Endometrial microvascular endothelial cells (primary cell): ENCODE results near the gene CPEB4. TPM values are rescaled to one million over a fixed set of nuclear protein-coding genes. Genes with fewer than 3 reads are reported as not detected.

Experiments
- in situ Hi-C: cut with HindIII; loops from 2 replicates; pipeline ENCODE4 v1.10.0; 2017; ENCODE audit warnings: low sequenced_read_pairs, low pct_unique_long_range_greater_than_20kb; ENCODE audit errors: inconsistent ontology term
- total RNA-seq: library from RNA; depleted of rRNA; stranded (reverse); fragments of >200 nt; gene quantifications from one replicate; pipeline ENCODE4 v1.2.3, GENCODE V29; 2015; ENCODE audit errors: inconsistent ontology term

CPEB4 gene
- total RNA-seq, 1 donor from 2014 or later, result 9.4 TPM

- in situ Hi-C loops, result no loop called here
Observed at GRCh38 chr5:173963867-173964441, 75.8 kb downstream of the CPEB4 start.

GRCh38 chr5:173964506-173964905 lies 76.4 kb downstream of the CPEB4 start:
- in situ Hi-C loops, result no loop called here

- in situ Hi-C loops, result no loop called here
Observed at GRCh38 chr5:173967241-173967640, 79.1 kb downstream of the CPEB4 start.

- in situ Hi-C loops, result no loop called here
Observed at GRCh38 chr5:173968154-173968797, 80.1 kb downstream of the CPEB4 start.

- in situ Hi-C loops, result no loop called here
Observed at GRCh38 chr5:173969167-173970049, 81.3 kb downstream of the CPEB4 start.

- in situ Hi-C loops, result no loop called here
Observed at GRCh38 chr5:173970878-173971650, 82.9 kb downstream of the CPEB4 start.

- in situ Hi-C loops, result no loop called here
Observed at GRCh38 chr5:173971681-173972345, 83.7 kb downstream of the CPEB4 start.

- in situ Hi-C loops, result no loop called here
Observed at GRCh38 chr5:173972607-173972924, 84.4 kb downstream of the CPEB4 start.

- in situ Hi-C loops, result no loop called here
Observed at GRCh38 chr5:173972925-173973615, 84.9 kb downstream of the CPEB4 start.

- in situ Hi-C loops, result no loop called here
Observed at GRCh38 chr5:173973616-173973969, 85.4 kb downstream of the CPEB4 start.

GRCh38 chr5:173974688-173975239 lies 86.6 kb downstream of the CPEB4 start:
- in situ Hi-C loops, result no loop called here

GRCh38 chr5:173981185-173981761 lies 93.1 kb downstream of the CPEB4 start:
- in situ Hi-C loops, result no loop called here

- in situ Hi-C loops, result no loop called here
Observed at GRCh38 chr5:173984218-173984617, 96.1 kb downstream of the CPEB4 start.

GRCh38 chr5:173988554-173989431 lies 100.6 kb downstream of the CPEB4 start, which contains the start of gene C5orf47:
Gene C5orf47, plus strand, starts transcription at chr5:173989170. Its CDS starts 94 bp downstream, at chr5:173989264.
- in situ Hi-C loops, result no loop called here

- in situ Hi-C loops, result no loop called here
Observed at GRCh38 chr5:173989432-173990082, 101.4 kb downstream of the CPEB4 start.

- in situ Hi-C loops, result no loop called here
Observed at GRCh38 chr5:173997331-173997730, 109.2 kb downstream of the CPEB4 start.
